ENCODE results near the gene PADI2.

The PADI2 gene

DNA sequence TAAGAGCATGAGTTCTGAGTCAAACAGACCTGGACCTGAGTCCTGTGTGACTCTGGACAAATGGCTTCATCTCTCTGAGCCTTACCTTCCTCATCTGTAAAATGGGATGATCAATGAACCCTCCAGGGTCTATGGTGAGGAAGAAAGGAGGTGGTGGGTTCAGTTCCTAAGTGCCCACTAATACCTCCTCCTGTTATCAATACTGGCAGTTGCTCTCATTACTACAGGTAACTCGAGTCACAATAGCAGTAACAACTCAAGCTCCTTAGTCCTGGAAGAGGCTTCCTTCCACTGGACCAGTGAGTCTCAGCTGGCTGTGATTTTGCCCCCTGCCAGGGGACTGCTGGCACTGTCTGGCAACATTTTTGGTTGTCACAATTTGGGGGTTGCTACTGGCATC lies 2.6 kb downstream of the PADI2 start:
- DNase-seq (ENCODE audit: low read depth in 2 of 3, low spot score in 1 of 3), result no peak

DNA sequence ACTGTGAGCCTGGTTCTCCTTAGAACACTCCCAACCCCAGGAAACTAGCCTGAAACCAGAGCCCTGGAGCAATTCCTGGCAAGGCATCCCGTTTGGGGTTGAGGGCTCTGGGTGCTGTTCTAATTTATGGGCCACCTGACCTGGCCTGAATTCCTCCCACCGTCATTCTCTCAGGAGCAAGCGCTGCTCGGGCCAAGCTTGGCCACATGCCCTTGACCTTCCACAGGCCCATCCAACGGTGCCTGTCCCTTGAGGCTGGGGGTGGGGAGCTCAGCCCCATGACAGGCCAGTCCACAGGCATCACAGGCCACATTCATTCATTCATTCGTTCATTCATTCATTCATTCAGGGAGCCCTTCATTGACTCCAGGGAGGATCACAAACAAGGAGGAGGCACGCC lies 5.3 kb downstream of the PADI2 start:
- no peak for DNase-seq (ENCODE audit: low read depth in 2 of 3, low spot score in 1 of 3)

DNA sequence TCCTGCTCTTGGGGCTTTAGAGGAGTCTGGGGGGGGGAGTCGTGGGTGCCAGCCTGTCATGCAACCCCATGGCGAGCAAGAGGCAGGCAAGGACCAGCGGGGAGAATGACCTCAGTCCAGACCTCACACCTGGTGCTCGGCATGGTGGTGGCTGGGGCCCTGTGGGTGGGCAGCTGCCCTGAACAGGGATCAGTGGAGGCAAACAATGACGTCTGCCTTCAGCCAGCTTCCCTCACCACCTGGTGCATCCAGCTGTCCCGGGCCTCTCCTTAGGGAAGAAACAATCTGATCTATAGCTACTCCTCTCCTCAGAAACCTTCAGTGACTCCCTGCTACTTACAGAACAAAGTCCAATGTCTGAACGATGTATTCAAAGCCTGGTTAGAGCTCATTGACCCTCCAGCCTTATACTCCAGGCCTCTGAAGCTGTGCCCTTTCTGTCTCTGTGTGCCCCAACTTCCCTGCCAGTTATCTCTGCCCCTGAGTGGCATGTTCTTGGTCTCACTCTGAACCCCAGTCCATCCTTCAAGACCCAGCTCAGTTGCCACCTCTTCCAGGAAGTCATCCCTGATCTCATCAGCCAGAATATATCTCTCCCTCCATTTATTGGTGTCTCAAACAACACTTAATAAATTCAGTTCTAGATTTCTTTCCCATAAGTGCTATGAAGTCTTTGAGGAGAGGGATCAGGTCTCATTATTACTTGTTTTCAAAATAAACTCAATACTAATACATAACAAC lies 6.6 kb downstream of the PADI2 start:
- DNase-seq (ENCODE audit: low read depth in 2 of 3, low spot score in 1 of 3), result no peak

DNA sequence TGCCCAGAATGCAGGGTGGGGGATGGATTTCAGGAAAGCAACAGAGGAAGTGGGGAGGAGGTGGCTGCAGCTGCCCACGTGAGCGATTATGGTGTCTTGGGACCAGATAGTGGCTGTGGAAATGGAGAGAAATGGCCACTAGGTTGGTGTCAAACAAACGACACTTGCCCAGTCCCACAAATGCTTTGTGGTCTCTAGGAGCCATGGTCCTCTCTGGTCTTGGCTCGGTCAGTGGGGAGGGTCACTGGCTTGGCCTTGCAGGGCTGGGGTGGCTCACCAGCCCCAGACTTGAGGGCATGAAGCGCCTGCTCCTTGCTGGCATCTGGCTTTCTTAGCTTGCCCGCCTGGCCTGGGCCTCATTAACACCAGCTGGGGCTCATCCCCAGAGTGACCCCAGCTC lies 7.2 kb downstream of the PADI2 start:
- no peak for DNase-seq (ENCODE audit: low read depth in 2 of 3, low spot score in 1 of 3)

DNA sequence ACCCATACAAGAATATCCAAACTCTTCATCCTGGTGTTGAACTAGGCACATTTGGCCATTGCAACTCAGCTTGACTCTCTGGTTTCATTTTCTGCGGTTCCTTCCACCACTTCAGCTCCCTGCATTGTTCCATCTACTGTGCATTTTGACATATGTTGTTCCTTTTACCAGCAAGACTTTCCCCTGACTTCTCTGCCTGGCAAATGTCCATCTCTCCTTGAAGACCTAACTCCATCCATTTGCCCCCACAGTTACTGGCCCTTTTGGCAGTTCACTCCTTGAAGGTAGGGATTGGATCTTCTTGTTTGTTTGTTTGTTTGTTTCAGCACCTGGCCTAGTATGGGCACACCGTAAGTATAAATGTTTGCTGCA lies 8.7 kb downstream of the PADI2 start:
- no peak for DNase-seq (ENCODE audit: low read depth in 2 of 3, low spot score in 1 of 3)

DNA sequence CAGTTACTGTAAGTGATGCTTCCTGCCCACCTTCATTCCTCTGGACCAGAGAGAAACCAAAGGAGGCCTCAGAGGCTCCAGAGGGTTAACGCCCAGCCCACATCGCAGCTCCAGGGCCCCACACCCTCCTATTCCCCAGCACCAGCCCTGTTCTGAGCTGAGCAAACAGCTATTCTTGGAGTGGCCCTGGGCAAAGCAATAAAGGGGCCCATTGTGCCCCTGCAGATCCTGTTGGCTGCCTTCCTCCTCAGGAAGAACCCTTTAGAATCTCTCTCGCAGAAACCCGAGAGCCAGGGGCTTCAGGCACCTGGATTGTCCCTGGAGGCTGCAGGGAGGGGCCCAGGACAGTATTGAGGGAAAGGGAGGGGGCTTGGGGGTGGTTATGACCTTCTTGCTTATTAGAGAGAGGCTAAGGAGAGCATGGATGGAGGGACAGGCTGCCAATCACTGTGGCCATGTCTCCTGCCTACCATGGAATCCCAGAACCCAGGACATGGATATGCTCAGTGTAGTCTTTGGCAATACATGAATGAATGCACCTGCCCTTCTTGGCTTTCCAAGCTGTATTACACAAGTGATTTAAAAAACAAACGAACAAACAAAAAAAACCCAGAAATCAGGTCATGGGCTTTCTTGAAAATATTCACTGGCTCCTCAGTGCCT lies 9.2 kb downstream of the PADI2 start:
- DNase-seq (ENCODE audit: low read depth in 2 of 3, low spot score in 1 of 3), result no peak

DNA sequence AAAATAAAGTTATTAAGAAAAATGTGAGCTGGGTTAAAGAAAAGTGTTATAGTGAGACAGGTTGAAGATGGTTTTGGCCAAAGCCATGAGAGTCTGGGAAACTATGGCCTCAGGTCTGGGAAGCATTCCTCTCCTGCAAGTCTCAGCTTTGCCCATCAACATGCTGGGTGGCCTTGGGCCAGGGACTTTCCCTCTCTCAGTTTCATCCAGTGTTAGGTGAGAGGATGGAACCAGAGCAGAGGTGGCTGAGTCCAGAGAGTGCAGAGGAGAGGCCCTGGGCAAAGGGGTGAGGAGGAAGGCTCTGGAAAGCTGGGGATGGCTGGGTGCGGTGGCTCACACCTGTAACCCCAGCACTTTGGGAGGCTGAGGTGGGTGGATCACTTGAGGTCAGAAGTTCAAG lies 10.5 kb downstream of the PADI2 start:
- no peak for DNase-seq (ENCODE audit: low read depth in 2 of 3, low spot score in 1 of 3)

DNA sequence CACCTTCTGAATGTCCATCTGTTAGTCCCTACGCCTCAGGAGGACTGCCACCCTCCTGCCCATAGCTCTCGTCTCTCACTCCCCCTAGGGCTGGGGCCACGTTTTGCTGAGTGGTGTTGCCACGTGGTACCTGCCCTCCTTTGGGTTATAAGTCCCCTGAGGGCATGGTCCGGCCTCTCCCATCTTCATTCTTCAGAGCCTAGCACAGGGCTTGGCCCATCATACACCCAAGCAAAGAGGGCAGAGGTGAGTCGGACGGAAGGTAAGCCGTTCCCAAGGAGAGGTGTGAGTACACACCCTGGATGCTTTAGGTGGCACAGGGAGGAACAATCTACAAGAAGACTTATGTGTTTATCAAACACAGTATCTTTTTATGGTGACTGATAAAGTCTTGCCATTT lies 10.9 kb downstream of the PADI2 start:
- DNase-seq (ENCODE audit: low read depth in 2 of 3, low spot score in 1 of 3), result no peak

DNA sequence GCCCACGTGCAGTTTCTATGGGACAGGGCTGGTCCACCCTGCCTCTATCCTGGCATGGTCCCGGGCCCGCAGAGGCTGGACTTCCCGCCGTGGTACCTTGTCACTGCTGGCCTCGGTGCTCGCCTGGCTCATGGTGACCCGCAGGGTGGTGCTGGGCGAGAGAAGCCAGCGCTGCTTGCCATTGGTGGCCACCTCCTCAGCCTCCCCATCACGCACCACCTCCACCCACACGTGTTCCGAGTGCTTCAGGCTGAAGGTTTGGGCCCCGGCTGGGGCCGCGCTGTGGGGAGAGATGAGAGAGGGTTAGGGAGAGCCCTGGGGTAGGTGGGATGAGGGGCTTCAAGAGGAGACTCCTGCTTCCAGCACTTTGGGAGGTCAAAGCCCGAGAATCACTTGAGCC lies 14.5 kb downstream of the PADI2 start:
- DNase-seq (ENCODE audit: low read depth in 2 of 3, low spot score in 1 of 3), result no peak

DNA sequence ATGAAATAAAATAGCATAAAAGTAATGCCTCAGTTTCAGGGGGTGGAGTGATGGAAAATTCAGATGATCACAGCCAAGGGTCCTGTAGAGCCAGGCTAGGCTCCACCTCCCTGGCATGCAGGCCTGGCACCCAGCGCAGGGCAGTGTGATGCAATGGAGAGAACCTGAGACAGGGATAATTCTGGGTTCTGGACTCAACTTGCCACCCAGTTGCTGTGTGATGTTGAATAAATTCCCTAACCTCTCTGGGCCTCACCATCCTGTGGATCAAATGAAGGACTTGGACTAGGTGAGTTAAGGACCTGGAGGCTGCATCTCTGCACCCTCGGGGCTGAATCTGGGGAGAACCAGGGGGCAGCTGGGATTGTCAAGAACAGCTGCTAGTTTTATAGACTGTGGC lies 17.0 kb downstream of the PADI2 start:
- no peak for DNase-seq (ENCODE audit: low read depth in 2 of 3, low spot score in 1 of 3)

DNA sequence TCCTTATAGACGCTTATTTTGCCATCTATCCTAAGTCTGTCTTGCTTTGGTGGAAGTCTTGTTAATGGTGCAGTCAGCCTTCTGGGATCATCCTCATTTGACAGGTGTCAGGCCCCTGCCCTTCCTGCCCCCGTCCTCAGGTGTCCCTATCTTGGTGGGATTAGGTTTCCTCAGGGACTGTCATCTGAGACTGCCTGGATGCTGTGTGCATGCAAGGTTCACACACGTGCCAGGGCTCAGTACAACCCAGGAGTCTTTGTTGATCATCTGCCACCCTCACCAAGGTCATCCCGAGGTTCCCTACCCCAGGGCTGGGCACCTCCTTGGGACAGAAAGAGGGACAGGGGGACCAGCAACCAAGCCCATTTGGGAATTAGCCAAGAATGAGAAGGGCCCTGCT lies 18.0 kb downstream of the PADI2 start:
- DNase-seq (ENCODE audit: low read depth in 2 of 3, low spot score in 1 of 3), result no peak

DNA sequence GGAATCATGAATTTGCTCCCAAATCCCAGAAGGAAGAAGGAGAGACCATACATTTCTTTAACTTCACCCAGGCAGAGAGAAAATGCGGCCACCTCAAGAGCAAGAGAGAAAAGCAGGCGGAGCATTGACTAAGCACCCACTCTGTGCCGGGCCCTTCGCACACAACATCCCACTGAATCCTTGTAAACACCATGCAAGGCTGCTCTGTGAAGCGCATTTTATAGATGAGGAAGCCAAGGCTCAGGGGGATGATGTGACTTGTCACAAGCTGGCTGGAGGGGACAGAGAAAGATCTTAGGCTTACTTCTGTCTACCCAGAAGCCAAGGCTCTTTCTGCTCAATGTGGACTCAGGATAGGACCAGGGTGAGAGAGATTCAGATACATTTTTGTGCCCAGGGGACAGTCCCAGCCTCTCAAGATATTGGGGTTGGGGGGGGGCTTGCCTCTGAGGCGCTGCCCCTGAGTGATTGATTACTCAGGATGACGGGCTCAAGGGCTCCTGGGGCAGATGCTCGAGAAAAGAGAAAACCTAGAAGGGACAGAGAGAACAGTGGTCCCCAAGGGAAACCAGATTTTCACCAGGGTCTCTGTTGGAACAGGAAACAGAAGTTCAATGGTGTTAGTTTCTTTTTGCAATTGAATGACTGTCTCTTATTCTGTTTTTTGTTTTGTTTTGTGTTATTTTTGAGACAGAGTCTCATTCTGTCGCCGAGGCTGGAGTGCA lies 19.5 kb downstream of the PADI2 start:
- DNase-seq (ENCODE audit: low read depth in 2 of 3, low spot score in 1 of 3), result no peak

DNA sequence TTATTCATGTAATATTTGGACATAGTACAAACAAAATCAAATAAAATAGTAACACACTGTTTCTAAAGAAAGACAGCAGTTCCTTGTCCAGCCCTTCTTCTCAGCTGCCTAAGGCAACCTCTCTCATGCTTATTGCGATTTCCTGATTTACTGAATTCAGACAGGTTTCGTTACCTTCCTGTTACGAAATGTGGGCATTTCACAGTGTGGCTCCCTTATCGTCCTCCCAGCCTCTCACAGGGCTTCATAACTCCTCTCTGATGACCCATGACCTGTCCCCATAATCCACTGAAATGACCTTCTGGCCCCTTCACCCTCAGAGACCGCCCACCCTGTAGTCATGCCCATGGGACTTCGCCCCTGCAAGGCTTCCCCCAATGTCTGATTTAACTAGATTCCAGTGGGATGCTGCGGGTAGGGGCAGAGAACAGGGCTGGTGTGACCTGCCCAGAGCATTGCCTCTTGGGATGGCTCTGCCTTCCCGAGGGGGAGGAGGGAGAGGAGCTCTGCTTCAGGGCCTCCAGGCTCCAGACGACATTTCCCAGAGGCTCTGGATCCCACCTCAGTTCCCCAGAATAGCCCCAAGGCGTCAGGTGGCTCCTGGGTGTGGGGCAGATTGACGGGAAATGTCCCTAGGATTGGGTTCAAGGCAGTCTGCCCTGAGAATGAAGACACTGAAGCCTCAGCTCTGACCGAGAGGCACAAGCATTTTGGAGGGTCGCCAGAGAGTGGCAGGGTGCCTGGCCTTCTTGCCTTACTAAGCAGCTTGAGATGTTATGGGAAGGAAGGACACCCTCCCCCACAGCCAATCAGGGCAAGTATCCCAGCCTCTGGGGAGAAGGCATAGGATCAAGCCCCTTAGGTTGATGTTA lies 20.6 kb downstream of the PADI2 start:
- no peak for DNase-seq (ENCODE audit: low read depth in 2 of 3, low spot score in 1 of 3)

DNA sequence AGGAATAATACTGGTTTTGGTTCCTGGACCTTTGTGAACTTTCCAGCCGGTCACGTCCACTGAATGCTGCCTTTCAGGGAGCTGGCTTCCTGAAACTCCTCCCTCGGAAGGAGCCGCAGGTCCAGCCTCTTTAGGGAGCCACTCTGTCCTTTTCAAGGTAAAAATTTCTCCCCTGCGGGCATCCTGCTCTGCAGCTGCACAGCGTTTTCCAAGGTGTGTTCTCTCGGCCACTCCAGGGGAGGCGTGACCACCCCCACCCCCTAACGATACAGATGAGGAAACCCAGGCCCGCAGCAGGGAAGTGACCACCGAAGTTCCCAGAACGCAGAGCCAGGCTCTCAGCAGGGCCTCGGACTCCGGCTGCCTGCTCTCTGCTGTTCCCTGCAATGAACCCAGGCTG lies 21.5 kb downstream of the PADI2 start:
- no peak for DNase-seq (ENCODE audit: low read depth in 2 of 3, low spot score in 1 of 3)

DNA sequence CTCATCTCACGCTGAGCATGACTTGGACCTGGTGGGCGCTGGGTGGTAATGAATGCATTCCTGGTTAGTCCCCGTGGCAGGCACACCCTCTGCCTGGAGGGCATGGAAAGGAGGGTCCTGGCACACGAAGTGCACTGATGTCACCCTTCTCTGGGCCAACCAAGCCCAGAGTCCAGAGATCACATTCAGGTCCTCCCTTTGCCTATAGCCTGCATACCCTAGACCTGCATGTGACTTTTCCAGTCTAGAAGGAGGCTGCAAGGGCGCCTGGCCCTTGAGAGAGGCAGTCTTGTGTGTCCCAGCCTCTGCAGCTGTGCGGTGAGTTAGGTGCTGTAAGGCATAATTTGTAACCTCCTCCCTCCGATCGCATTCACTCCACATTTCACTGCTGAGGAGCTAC lies 22.1 kb downstream of the PADI2 start:
- no peak for DNase-seq (ENCODE audit: low read depth in 2 of 3, low spot score in 1 of 3)

DNA sequence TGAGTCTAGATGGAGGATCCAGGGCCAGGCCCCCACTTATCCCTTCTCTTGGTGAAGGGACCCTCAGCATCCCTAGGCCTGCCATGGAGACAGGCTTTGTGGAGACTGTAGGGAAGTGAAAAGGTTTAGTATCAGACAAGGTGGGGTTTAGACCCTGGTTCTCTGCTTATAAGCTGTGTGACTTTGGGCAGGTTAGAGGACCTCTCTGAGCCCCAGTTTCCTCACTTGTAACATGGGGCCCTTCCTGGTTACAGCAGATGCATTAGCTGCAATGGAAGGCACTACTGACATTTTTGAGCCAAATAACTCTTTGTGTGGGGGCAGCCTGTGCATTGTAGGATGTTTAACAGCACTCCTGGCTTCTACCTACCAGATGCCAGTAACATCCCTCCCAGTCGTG lies 22.7 kb downstream of the PADI2 start:
- DNase-seq (ENCODE audit: low read depth in 2 of 3, low spot score in 1 of 3), result no peak

DNA sequence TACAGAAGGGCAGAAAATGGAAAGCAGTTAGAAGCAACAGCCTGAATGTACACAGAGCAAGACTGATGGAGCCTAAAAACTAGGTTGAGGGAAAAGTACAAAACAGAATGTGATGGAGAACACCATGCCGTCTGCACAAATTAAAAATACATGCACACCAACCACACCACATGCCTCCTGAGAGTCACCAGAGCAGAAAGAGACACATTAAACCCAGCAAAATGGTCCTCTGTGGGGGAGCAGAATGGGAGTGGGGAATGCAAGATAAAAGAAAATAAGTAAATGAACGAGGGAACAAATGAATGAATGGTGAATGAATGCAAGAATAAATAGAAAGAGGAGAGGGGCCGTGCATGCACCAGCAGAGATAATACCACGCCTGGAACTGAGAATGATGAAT lies 24.1 kb downstream of the PADI2 start:
- DNase-seq (ENCODE audit: low read depth in 2 of 3, low spot score in 1 of 3), result no peak

DNA sequence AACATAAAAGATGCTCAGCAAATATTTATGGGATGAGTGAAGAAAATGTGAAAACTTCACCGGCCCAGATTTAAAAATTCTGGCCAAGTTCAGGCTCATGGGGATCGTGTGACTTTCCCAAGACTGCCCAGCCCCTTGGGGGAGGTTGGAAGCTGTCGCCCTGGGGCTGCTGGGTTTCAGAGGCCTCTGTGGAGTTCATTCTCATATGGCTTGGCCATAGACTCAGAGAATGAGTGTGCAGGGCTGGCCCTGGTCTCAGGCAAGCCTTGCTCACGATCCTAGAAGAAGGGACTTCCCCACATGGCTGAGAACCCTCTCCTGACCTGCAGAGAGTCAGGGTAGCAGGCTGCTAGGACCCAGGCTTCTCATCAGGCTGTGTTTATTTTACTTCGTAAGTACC lies 24.6 kb downstream of the PADI2 start:
- DNase-seq (ENCODE audit: low read depth in 2 of 3, low spot score in 1 of 3), result no peak

DNA sequence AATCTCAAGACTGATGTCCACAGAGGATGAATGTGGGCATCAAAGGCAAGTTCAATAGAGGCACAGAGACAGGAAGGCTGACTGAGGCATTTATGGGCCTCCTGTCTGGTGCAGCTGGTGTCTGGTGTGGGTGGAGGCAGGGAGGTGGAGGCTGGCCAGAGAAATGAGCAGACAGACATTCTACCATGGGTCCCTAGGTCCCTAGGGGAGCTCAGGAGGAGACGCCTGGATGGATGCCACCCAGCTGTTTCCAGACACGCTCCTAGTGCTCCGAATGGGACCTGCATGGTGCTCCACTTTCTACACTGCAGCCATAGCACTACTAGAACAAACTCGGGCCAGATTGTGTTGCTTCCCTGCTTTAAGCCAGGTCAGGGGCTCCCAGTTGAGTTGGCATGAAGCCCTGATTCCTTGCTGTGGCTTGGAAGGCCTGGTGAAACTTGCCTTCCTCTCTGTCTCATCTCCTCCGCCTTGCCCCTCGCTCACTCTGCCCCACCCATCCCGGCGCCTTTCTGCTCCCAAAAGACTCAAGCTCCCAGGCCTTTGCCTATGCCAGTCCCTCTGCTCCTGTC lies 25.3 kb downstream of the PADI2 start:
- DNase-seq (ENCODE audit: low read depth in 2 of 3, low spot score in 1 of 3), result no peak

DNA sequence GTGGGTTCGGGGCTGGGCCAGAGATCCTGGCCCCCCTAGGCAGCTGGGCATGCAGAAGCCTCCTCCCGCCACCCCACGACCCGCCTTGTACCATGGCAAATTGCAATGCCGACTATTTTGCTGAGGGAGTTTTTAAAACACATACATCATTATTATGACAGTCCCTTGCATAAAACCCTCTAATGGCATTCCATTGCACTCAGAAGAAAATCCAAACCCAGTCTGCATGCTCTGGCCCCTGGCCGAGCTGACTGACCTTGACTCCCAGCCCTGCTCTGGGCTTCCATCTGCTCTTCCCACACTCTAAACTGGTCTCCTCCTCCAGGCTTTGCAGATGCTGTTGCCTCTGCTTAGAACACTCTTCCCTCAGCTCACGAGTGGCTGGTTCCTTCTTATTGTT lies 28.0 kb downstream of the PADI2 start:
- no peak for DNase-seq (ENCODE audit: low read depth in 2 of 3, low spot score in 1 of 3)

DNA sequence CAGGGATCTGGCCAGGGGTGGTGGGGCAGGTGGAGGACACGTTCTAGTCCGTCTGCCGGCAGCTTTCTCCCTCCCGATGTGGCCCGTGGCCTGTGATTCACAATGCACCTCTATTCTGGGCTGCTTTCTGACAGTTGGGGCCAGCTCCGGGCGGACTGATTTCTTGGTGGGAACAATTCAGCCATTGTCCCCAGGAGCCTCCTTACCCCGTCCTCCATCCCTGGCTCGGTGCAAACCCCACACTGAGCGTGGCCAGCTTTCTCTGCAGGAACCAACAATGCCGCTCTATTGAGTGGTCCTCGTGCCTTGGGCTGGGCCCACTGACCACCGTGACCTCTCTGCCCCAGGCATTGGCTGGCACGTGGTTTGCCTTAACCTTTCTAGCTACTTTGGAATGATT lies 29.7 kb downstream of the PADI2 start:
- no peak for DNase-seq (ENCODE audit: low read depth in 2 of 3, low spot score in 1 of 3)
